Lower leg skin (tissue), 4 donors: ENCODE data around the gene KRT23. TPM values are rescaled to one million over a fixed set of nuclear protein-coding genes. Genes with fewer than 3 reads are reported as not detected.

Source experiments
- DNase-seq, 2 donors: peaks; one replicate each; pipeline ENCODE4 v3.0.0-alpha.2; 2019; ENCODE audit warnings: low spot score in 2 of 2
- H3K4me3 ChIP-seq: fragments of 200-600 bp; sonication (generic); 2 replicates; pipeline ENCODE4 v1.5.1; 2017; ENCODE audit warnings: mild to moderate bottlenecking, low read depth; ENCODE audit not compliant: poor library complexity, severe bottlenecking
- POLR2A ChIP-seq, 2 donors: fragments of 450-650 bp; IDR thresholded peaks; one replicate each; pipeline ENCODE4 v1.6.1; 2016 to 2017; ENCODE audit warnings: antibody characterized with exemption in 2 of 2, mild to moderate bottlenecking in 1 of 2, moderate library complexity in 1 of 2
- WGBS, 2 donors: methylation state at CpG; one replicate each; pipeline ENCODE4 v1.1.5; 2018; 5-methylcytosine and 5-hydroxymethylcytosine counted together
- intact Hi-C: fragments of 100-400 bp; cut with DNase I; formaldehyde crosslinking; loops from one replicate; pipeline ENCODE4 v1.15.0; 2023; ENCODE audit warnings: low total_unique reads
- total RNA-seq, 4 donors: library from RNA; depleted of rRNA; stranded (reverse); fragments of >200 nt; gene quantifications; one replicate each; pipeline ENCODE4 v1.1.0, GENCODE V29; 2016
- TF ChIP-seq, protein P1 (sequence below), 3 donors: fragments of 450-650 bp; IDR thresholded peaks; one replicate each; pipeline ENCODE4 v1.5.1; 2016; ENCODE audit warnings: antibody characterized with exemption in 3 of 3, mild to moderate bottlenecking in 3 of 3, moderate library complexity in 2 of 3

KRT23 gene
- total RNA-seq, 4 donors from 2014 or later, result 302 to 577 (median 454) TPM

DNA sequence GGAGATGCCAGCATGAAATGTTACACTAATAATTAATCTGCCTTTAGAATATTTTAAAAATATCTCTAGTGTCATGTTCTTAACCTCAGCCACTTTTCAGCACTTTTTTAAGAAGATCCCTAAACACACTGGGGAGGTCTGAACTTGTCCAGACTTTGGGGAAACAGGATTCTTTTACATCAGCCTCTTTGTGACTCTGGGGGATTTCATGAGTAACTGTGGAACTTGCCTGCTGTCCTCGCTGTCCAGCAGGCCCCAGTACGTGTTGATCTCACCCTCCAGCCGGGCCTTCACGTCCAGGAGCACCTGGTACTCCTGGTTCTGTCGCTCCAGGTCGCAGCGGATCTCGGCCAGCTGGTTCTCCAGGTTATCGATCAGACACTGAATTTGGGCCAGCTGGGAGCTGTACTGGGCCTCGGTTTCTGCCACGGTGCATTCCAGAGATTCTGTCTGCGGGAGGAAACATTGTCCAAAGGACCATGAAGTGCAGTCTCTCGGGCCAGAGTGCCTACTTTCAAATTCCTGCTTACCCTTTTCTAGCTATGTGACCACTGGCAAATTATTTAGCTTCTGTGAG lies 41.2 kb upstream of the KRT23 start:
- TF ChIP-seq POLR2A (IDR thresholded peaks at IDR 0.05), result no peak
- TF ChIP-seq, protein P1, sequence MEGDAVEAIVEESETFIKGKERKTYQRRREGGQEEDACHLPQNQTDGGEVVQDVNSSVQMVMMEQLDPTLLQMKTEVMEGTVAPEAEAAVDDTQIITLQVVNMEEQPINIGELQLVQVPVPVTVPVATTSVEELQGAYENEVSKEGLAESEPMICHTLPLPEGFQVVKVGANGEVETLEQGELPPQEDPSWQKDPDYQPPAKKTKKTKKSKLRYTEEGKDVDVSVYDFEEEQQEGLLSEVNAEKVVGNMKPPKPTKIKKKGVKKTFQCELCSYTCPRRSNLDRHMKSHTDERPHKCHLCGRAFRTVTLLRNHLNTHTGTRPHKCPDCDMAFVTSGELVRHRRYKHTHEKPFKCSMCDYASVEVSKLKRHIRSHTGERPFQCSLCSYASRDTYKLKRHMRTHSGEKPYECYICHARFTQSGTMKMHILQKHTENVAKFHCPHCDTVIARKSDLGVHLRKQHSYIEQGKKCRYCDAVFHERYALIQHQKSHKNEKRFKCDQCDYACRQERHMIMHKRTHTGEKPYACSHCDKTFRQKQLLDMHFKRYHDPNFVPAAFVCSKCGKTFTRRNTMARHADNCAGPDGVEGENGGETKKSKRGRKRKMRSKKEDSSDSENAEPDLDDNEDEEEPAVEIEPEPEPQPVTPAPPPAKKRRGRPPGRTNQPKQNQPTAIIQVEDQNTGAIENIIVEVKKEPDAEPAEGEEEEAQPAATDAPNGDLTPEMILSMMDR (IDR thresholded peaks at IDR 0.05), result no peak
- no peak overlapping the region for H3K4me3 ChIP-seq
- DNase-seq, result no peak
- intact Hi-C loops, result no loop called here
- WGBS, 2 donors, result 70 to 81% methylated on average over 13 of the region's 13 CpGs

DNA sequence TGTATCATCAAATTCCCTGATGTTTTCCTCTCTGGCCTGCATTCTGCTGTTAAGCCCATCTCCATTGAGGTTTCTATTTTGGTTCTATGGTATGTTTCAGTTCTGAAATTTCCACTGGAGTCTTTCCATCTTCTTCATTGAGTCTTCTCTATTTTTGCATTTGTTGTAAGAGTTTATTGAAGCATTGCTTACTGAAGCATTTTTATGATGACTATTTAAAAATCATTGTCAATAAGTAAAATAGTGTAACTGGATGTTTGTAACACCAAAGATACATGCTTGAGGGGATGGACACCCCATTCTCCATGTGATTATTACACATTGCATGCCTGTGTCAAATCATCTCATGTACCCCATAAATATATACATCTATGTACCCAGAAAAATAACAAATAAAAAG lies 38.1 kb upstream of the KRT23 start:
- no peak for TF ChIP-seq POLR2A (IDR thresholded peaks at IDR 0.05)
- TF ChIP-seq, protein P1 (IDR thresholded peaks at IDR 0.05), result no peak
- intact Hi-C loops, result no loop called here
- no peak overlapping the region for H3K4me3 ChIP-seq
- DNase-seq, result no peak

DNA sequence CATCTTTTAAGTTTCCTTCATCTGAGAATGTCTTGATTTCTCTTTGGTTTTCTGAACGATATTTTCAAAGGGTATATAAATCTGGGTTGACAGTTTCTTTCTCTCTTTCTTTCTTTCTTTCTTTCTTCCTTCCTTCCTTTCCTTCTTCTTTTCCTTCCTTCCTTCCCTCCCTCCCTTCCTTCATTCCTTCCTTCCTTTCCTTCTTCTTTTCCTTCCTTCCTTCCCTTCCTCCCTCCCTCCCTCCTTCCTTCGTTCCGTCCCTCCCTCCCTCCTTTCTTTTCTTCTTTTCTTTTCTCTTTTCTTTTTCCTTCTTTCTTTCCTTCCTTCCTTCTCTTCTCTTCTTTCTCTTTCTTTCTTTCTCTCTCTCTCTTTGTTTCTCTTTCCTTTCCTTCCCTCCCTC lies 36.9 kb upstream of the KRT23 start:
- TF ChIP-seq, protein P1 (IDR thresholded peaks at IDR 0.05), result no peak
- no peak for TF ChIP-seq POLR2A (IDR thresholded peaks at IDR 0.05)
- no peak overlapping the region for H3K4me3 ChIP-seq
- intact Hi-C loops, result no loop called here
- WGBS, 2 donors, result 87 to 88% methylated on average over 3 of the region's 3 CpGs
- DNase-seq, result no peak

DNA sequence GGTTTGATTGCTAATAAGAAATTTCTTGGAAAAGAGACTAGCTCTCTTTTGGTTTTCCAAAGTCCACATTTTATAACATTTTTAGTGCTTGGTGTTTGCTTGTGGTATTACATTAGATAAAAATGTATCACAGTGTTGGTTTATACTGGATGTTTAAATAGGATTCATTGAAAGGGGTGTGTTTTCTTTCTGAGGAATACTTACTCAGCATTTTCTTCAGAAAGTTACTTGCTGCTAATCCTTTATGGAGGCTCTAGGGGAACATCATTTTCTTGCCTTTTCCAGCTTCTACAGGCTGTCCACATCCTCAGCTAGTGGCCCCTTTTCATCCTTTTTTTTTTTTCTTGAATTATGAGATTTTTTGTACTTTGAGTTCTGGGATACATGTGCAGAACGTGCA lies 30.1 kb upstream of the KRT23 start:
- TF ChIP-seq POLR2A (IDR thresholded peaks at IDR 0.05), result no peak
- TF ChIP-seq, protein P1 (IDR thresholded peaks at IDR 0.05), result no peak
- no peak overlapping the region for H3K4me3 ChIP-seq
- intact Hi-C loops, result no loop called here
- DNase-seq, result no peak
- whole genome bisulfite sequencing, 2 donors, result 81 to 83% methylated on average over 1 of the region's 1 CpG

- intact Hi-C loops, result no loop called here
- H3K4me3 ChIP-seq, result no peak within 1 kb of the TSS
- 63 to 75% methylated on average over 1 of the region's 1 CpG for WGBS, 2 donors
- no peak for DNase-seq
- no peak for TF ChIP-seq POLR2A (IDR thresholded peaks at IDR 0.05)
- TF ChIP-seq, protein P1 (IDR thresholded peaks at IDR 0.05), result no peak
Measured at GRCh38 chr17:40966848-40967247, 29.4 kb upstream of the KRT23 start, which contains the start of gene KRT39. Gene KRT39 (minus strand): TSS chr17:40966948. CDS start chr17:40966856, 92 bp downstream.

- intact Hi-C loops, result no loop called here
- WGBS, 2 donors, result 17 to 19% methylated on average over 1 of the region's 1 CpG
- no peak overlapping the region for H3K4me3 ChIP-seq
- TF ChIP-seq POLR2A (IDR thresholded peaks at IDR 0.05), result no peak
- TF ChIP-seq, protein P1 (IDR thresholded peaks at IDR 0.05), result no peak
- DNase-seq, result no peak
Measured at GRCh38 chr17:40963838-40964237, 26.4 kb upstream of the KRT23 start.
